ENCODE results near the gene HAUS3.

DNA sequence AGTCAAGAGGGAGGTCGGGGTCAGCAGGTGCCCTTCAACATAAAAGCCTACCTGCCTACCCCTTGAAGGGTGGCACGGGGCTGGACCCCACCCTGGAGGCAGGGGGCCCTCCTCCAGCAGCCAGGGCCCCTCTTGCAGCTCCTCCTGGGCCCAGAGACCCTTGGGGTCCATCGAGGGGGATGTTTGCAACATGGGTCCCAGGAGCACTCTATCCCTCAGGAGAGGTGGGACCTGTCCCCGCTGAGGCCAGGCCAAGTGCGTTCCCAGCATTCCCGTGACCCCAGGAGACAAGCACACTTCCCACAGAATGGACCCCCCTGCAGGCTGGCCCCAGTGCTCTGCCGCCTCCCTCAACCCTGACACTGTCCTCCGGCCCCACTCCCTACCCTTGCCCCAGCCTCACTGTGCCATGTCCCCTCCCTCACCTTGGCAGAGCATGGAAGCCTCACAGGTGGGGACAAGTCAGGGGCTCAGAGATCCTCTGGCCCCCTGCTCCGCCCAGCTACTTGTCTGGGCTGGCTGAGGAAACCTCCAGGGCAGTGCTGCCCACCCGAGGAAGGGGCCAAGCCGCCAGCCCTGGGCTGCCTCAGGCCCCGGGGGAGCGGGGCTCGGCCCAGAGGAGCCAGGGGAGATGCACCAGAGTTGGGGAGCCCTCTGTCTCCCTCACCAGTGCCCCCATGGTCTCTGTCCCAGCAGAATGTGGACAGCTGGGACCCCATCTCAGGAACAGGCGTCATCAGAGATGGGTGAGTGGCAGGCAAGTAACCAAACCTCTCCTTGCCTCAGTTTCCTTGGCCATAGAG lies 17.8 kb upstream of the HAUS3 start:
- TF ChIP-seq, protein P1, sequence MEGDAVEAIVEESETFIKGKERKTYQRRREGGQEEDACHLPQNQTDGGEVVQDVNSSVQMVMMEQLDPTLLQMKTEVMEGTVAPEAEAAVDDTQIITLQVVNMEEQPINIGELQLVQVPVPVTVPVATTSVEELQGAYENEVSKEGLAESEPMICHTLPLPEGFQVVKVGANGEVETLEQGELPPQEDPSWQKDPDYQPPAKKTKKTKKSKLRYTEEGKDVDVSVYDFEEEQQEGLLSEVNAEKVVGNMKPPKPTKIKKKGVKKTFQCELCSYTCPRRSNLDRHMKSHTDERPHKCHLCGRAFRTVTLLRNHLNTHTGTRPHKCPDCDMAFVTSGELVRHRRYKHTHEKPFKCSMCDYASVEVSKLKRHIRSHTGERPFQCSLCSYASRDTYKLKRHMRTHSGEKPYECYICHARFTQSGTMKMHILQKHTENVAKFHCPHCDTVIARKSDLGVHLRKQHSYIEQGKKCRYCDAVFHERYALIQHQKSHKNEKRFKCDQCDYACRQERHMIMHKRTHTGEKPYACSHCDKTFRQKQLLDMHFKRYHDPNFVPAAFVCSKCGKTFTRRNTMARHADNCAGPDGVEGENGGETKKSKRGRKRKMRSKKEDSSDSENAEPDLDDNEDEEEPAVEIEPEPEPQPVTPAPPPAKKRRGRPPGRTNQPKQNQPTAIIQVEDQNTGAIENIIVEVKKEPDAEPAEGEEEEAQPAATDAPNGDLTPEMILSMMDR (IDR thresholded peaks at IDR 0.05), result no peak
- no peak for TF ChIP-seq POLR2A (IDR thresholded peaks at IDR 0.05)

All from uterus (tissue), 2 donors.